ENCODE results near the gene FLT3LG.
"Not testable (repeated sequence)": the region's sequence is repeated elsewhere in the genome, so short reads cannot be mapped to it uniquely, and the experiment has no call there.

Gene FLT3LG

GRCh38 chr19:49444100-49444700, 29.8 kb upstream of the FLT3LG start:
- not testable (repeated sequence) for H2AFZ ChIP-seq (ENCODE audit: low read depth, low read length); H3K9me3 ChIP-seq (ENCODE audit: low read length); H3K4me3 ChIP-seq (ENCODE audit: low read length)
- Histone ChIP-seq H3K36me3 (ENCODE audit: insufficient read depth, low read length) (peaks cover 21% of the 10 kb centered on the region), H3K4me1 (ENCODE audit: insufficient read depth, low read length) (peaks cover 15% of the 10 kb centered on the region), H3K27me3 (ENCODE audit: insufficient read depth, low read length) (peaks cover 29% of the 10 kb centered on the region)

GRCh38 chr19:49445997-49446396, 28.0 kb upstream of the FLT3LG start:
- no peak overlapping the region for H3K4me3 ChIP-seq (ENCODE audit: low read length)
- no peak overlapping the region for H2AFZ ChIP-seq (ENCODE audit: low read depth, low read length)
- peaks cover 12% of the 10 kb centered on the region for H3K4me1 ChIP-seq (ENCODE audit: insufficient read depth, low read length)
- peaks cover 12% of the 10 kb centered on the region for H3K27me3 ChIP-seq (ENCODE audit: insufficient read depth, low read length)
- peaks cover 25% of the 10 kb centered on the region for H3K36me3 ChIP-seq (ENCODE audit: insufficient read depth, low read length)
- H3K9me3 ChIP-seq (ENCODE audit: low read length): no peaks in the 10 kb centered on the region

DNA sequence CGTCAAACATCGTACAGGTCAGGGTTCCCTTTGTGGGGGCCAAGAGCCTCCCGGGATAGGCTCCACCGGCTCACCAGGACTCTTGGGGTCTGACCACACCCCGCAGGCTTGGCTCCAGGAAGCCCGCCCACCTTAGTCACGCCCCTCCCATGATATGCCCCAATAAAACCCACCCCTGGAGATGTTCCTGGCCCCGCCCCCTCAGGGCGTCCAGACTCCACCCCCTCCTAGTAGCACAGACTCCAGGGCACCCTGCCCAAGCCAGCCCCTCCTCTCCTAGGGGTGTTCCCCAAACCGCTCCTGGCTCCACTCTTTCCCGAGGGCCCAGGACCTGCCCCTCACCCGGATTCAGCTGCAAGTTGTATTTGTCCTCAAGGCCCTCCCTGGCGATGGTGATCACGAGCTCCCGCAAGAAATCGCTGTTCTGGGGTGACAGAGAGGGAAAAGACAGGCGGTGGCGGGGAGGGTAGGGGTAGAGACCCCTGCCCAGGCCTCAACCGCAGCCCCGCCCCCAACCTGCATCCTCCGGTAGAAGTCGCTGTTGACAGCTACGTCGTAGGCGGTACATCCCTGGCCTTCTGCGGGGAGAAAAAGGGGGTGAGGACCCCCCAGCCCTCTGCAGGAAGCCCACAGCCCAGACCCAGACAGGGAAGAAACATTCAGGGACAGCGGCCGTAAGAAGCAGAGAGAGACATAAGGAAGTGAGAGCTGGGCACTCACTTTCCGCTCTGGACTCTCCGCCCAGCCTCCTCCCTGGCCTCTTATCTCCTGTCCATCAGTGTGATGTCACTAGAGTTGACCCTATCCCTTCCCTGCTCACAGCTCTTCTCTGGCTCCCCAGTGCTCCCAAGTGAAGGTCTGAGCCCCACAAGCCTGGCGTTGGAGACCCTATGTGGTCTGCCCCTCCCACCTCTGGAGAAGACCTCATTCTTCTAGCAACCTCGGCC, 26.3 kb upstream of the FLT3LG start:
- H3K9me3 ChIP-seq (ENCODE audit: low read length): no peaks in the 10 kb centered on the region
- H3K36me3 ChIP-seq (ENCODE audit: insufficient read depth, low read length): peaks cover 25% of the 10 kb centered on the region
- H3K4me1 ChIP-seq (ENCODE audit: insufficient read depth, low read length): peaks cover 4% of the 10 kb centered on the region
- no peaks in the 10 kb centered on the region for H3K27me3 ChIP-seq (ENCODE audit: insufficient read depth, low read length)
- no peak overlapping the region for H3K4me3 ChIP-seq (ENCODE audit: low read length)
- no peak overlapping the region for H2AFZ ChIP-seq (ENCODE audit: low read depth, low read length)

DNA sequence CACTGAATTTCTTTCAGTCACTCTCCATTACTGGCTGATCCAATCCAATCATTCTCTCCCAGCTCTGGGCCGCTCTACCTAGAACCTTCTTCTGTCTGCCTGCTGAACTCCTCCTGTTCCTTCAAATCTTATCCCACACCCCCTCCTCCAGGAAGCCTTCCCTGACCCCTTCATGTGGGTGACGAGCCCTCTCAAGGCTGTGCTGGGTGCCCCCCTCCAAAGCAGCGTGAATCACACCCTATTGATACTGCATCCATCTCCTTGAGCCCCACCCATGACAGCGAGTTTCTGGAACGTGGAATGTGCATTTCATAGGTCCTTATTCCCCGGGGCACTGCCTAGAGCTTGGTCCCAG, 25.6 kb upstream of the FLT3LG start:
- H3K4me3 ChIP-seq (ENCODE audit: low read length): no peak overlapping the region
- H3K27me3 ChIP-seq (ENCODE audit: insufficient read depth, low read length): no peaks in the 10 kb centered on the region
- no peak overlapping the region for H2AFZ ChIP-seq (ENCODE audit: low read depth, low read length)
- no peaks in the 10 kb centered on the region for H3K4me1 ChIP-seq (ENCODE audit: insufficient read depth, low read length)
- H3K9me3 ChIP-seq (ENCODE audit: low read length): no peaks in the 10 kb centered on the region
- peaks cover 25% of the 10 kb centered on the region for H3K36me3 ChIP-seq (ENCODE audit: insufficient read depth, low read length)

GRCh38 chr19:49450405-49450804, 23.6 kb upstream of the FLT3LG start:
- H3K4me1 ChIP-seq (ENCODE audit: insufficient read depth, low read length): peaks cover 3% of the 10 kb centered on the region
- H2AFZ ChIP-seq (ENCODE audit: low read depth, low read length): no peak overlapping the region
- no peaks in the 10 kb centered on the region for H3K27me3 ChIP-seq (ENCODE audit: insufficient read depth, low read length)
- H3K9me3 ChIP-seq (ENCODE audit: low read length): no peaks in the 10 kb centered on the region
- H3K36me3 ChIP-seq (ENCODE audit: insufficient read depth, low read length): peaks cover 25% of the 10 kb centered on the region
- peak overlapping the region; percentile 75 for H3K4me3 ChIP-seq (ENCODE audit: low read length)

- Histone ChIP-seq H3K4me1 (ENCODE audit: insufficient read depth, low read length) (peaks cover 3% of the 10 kb centered on the region), H3K4me3 (ENCODE audit: low read length) (peak within 1 kb of the TSS; percentile 75)
Measured at GRCh38 chr19:49451430-49452181, 22.4 kb upstream of the FLT3LG start, which contains the start of gene PIH1D1. TSS of gene PIH1D1 (minus strand) at chr19:49451814. CDS start at chr19:49451574, 240 bp downstream.

GRCh38 chr19:49453013-49453756, 20.8 kb upstream of the FLT3LG start, which contains the start of gene ALDH16A1:
TSS of gene ALDH16A1 (plus strand) at chr19:49453225. CDS start at chr19:49453332, 107 bp downstream.
- H3K27me3 ChIP-seq (ENCODE audit: insufficient read depth, low read length): no peaks in the 10 kb centered on the region
- H3K9me3 ChIP-seq (ENCODE audit: low read length): no peaks in the 10 kb centered on the region
- H2AFZ ChIP-seq (ENCODE audit: low read depth, low read length): peak within 1 kb of the TSS; percentile 47
- peak within 1 kb of the TSS; percentile 71 for H3K4me3 ChIP-seq (ENCODE audit: low read length)
- peaks cover 3% of the 10 kb centered on the region for H3K4me1 ChIP-seq (ENCODE audit: insufficient read depth, low read length)
- peaks cover 12% of the 10 kb centered on the region for H3K36me3 ChIP-seq (ENCODE audit: insufficient read depth, low read length)

More at GRCh38 chr19:49451430-49452181, 22.4 kb upstream of the FLT3LG start, which contains the start of gene PIH1D1:
- Histone ChIP-seq H2AFZ (ENCODE audit: low read depth, low read length) (peak within 1 kb of the TSS; percentile 72), H3K36me3 (ENCODE audit: insufficient read depth, low read length) (peaks cover 25% of the 10 kb centered on the region), H3K27me3 (ENCODE audit: insufficient read depth, low read length) (no peaks in the 10 kb centered on the region), H3K9me3 (ENCODE audit: low read length) (no peaks in the 10 kb centered on the region)

DNA sequence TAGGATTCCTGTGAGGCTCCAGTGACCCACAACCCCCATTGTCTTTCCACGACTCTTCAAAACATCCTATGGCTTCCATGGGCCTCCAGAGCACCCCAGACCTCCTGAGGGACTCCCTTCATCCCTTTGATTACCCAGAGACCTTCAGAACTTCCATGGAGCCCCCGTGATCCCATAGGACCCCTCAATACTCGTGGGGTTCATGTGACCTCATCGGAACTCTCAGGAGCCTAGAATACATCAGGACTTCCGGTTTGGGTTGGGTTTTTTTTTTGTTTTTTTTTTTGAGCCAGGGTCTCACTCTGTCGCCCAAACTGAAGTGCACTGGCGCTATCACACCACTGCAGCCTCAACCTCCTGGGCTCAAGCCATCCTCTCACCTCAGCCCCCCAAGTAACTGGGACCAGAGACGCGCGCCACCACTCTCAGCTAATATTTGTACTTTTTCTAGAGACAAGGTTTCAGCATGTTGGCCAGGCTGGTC, 20.2 kb upstream of the FLT3LG start:
- H2AFZ ChIP-seq (ENCODE audit: low read depth, low read length): no peak overlapping the region
- H3K27me3 ChIP-seq (ENCODE audit: insufficient read depth, low read length): no peaks in the 10 kb centered on the region
- peak overlapping the region; percentile 71 for H3K4me3 ChIP-seq (ENCODE audit: low read length)
- H3K36me3 ChIP-seq (ENCODE audit: insufficient read depth, low read length): peaks cover 6% of the 10 kb centered on the region
- peaks cover 3% of the 10 kb centered on the region for H3K4me1 ChIP-seq (ENCODE audit: insufficient read depth, low read length)
- H3K9me3 ChIP-seq (ENCODE audit: low read length): no peaks in the 10 kb centered on the region

DNA sequence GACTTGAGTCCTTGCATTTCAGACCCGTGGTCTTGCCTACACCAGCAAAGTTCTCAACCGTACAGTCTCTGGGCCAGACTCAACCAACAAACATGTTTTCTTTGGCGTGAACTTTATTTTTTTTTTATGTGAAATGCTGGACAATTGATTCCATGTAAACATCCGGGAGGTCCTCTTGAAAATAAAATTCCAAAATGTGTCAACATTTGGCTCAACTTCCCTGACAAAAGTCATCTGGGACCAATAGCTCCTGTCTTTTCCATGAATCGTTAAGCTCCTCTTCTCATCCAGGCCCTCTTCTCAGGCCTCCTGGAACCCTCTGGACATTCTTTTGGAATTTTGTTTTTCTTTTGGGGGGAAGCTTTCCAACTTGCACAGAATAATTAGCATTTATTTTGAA, 18.2 kb upstream of the FLT3LG start:
- Histone ChIP-seq H3K4me1 (ENCODE audit: insufficient read depth, low read length) (peaks cover 3% of the 10 kb centered on the region), H2AFZ (ENCODE audit: low read depth, low read length) (no peak overlapping the region), H3K36me3 (ENCODE audit: insufficient read depth, low read length) (peaks cover 8% of the 10 kb centered on the region), H3K27me3 (ENCODE audit: insufficient read depth, low read length) (no peaks in the 10 kb centered on the region), H3K4me3 (ENCODE audit: low read length) (no peak overlapping the region), H3K9me3 (ENCODE audit: low read length) (no peaks in the 10 kb centered on the region)

GRCh38 chr19:49456326-49456725, 17.7 kb upstream of the FLT3LG start:
- Histone ChIP-seq H3K4me3 (ENCODE audit: low read length) (no peak overlapping the region), H2AFZ (ENCODE audit: low read depth, low read length) (no peak overlapping the region), H3K9me3 (ENCODE audit: low read length) (no peaks in the 10 kb centered on the region), H3K36me3 (ENCODE audit: insufficient read depth, low read length) (peaks cover 8% of the 10 kb centered on the region), H3K27me3 (ENCODE audit: insufficient read depth, low read length) (no peaks in the 10 kb centered on the region), H3K4me1 (ENCODE audit: insufficient read depth, low read length) (peaks cover 3% of the 10 kb centered on the region)

GRCh38 chr19:49458567-49458903, 15.5 kb upstream of the FLT3LG start:
- Histone ChIP-seq H3K36me3 (ENCODE audit: insufficient read depth, low read length) (peaks cover 11% of the 10 kb centered on the region), H3K9me3 (ENCODE audit: low read length) (no peaks in the 10 kb centered on the region), H2AFZ (ENCODE audit: low read depth, low read length) (no peak overlapping the region), H3K4me1 (ENCODE audit: insufficient read depth, low read length) (peaks cover 3% of the 10 kb centered on the region), H3K4me3 (ENCODE audit: low read length) (no peak overlapping the region), H3K27me3 (ENCODE audit: insufficient read depth, low read length) (no peaks in the 10 kb centered on the region)

GRCh38 chr19:49459388-49459787, 14.6 kb upstream of the FLT3LG start:
- no peak overlapping the region for H2AFZ ChIP-seq (ENCODE audit: low read depth, low read length)
- H3K27me3 ChIP-seq (ENCODE audit: insufficient read depth, low read length): no peaks in the 10 kb centered on the region
- peaks cover under 1% of the 10 kb centered on the region for H3K4me1 ChIP-seq (ENCODE audit: insufficient read depth, low read length)
- H3K9me3 ChIP-seq (ENCODE audit: low read length): no peaks in the 10 kb centered on the region
- H3K4me3 ChIP-seq (ENCODE audit: low read length): no peak overlapping the region
- peaks cover 17% of the 10 kb centered on the region for H3K36me3 ChIP-seq (ENCODE audit: insufficient read depth, low read length)

Measured in neuron (in vitro differentiated cells).